ENCODE results near the gene ZNF333.

DNA sequence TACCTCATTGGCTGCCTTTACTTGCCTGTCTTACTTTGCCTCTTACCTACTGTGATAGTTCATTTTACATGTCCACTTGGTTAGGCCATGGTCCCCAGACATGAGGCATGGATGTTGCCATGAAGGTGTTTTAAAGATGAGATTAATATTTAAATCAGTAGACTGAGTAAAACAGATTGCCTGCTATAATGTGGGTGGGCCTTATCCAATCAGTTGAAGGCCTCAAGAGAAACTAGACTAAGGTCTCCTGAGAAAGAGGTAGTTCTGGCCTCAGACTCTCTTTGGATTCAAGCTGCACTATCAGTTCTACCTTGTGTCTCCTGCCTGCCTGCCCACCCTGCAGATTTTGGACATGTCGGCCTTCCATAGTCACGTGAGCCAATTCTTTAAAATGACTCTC, 41.3 kb upstream of the ZNF333 start:
- TF ChIP-seq POLR2A (IDR thresholded peaks at IDR 0.05; ENCODE audit: low read depth, low read length) (no peak), TAF1 (IDR thresholded peaks at IDR 0.05; ENCODE audit: borderline replicate concordance, low read depth, low read length) (no peak), POLR2AphosphoS5 (IDR thresholded peaks at IDR 0.05; ENCODE audit: low read depth, low read length) (no peak)
